Peyer's patch (tissue), 4 donors: ENCODE results near the gene ELFN1.

Experiments
- POLR2A ChIP-seq, 2 donors: fragments of 450-650 bp; IDR thresholded peaks; one replicate each; pipeline ENCODE4 v1.5.1; 2017; ENCODE audit warnings: antibody characterized with exemption in 2 of 2, mild to moderate bottlenecking in 2 of 2, moderate library complexity in 2 of 2
- TF ChIP-seq, protein P1 (sequence below), 6 experiments: fragments of 450-650 bp in 4 of 6; fragments of 200-600 bp in 2 of 6; sonication (generic) in 1 of 6; IDR thresholded peaks; one replicate each; pipeline ENCODE4 v1.5.1; 2017 to 2019; ENCODE audit warnings: antibody characterized with exemption in 6 of 6, mild to moderate bottlenecking in 3 of 6, moderate library complexity in 1 of 6

DNA sequence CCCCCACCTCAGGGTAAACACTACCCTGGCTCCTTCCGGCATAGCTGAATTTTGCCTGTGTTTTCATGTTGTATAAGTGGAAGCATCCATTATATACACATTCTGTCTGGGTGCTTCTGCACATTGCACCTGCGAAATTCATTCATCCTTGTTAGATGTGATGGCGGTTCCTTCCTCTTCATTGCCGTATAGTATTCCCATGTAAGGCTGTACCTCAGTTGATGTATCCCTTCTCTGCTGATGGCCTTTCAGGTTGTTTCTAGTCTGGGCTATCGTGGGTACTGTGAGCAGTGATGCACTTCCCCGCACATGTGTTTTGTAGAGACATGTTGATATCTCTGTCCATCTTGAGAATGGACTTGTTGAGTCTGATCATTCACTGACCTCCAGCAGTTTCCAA, 28.9 kb downstream of the ELFN1 start:
- no peak for TF ChIP-seq POLR2A (IDR thresholded peaks at IDR 0.05)
- TF ChIP-seq, protein P1, sequence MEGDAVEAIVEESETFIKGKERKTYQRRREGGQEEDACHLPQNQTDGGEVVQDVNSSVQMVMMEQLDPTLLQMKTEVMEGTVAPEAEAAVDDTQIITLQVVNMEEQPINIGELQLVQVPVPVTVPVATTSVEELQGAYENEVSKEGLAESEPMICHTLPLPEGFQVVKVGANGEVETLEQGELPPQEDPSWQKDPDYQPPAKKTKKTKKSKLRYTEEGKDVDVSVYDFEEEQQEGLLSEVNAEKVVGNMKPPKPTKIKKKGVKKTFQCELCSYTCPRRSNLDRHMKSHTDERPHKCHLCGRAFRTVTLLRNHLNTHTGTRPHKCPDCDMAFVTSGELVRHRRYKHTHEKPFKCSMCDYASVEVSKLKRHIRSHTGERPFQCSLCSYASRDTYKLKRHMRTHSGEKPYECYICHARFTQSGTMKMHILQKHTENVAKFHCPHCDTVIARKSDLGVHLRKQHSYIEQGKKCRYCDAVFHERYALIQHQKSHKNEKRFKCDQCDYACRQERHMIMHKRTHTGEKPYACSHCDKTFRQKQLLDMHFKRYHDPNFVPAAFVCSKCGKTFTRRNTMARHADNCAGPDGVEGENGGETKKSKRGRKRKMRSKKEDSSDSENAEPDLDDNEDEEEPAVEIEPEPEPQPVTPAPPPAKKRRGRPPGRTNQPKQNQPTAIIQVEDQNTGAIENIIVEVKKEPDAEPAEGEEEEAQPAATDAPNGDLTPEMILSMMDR (IDR thresholded peaks at IDR 0.05), result no peak
